ENCODE data around the gene OR5AC2.

Gene OR5AC2

GRCh38 chr3:98070840-98071239, 16.1 kb upstream of the OR5AC2 start:
- H3K4me3 ChIP-seq (ENCODE audit: low read depth in 1 of 2, low read length in 2 of 2): no peak overlapping the region

DNA sequence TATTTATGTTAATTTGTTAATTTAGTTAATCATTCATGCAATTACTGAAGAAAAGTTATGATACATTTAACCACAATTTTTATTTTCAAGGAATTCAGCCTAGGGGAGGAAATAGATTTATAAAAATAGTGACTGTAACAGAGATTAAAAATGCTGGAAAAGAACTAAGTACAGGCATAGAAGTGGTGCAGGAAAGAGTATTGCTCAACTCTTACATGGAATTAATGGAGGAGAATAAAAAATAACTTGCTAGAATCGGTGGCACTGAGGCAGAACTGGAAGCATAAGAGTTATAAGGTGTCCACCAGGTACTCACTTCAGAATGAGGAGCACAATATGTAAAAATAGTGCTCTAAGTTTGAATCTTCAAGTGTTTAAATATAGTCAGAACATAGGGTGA, 13.5 kb upstream of the OR5AC2 start:
- Histone ChIP-seq H3K27me3 (ENCODE audit: control insufficient read depth in 1 of 2, insufficient read depth in 2 of 2, low read length in 2 of 2) (no peaks in the 10 kb centered on the region), H3K9ac (ENCODE audit: low read length) (no peak overlapping the region)

More at GRCh38 chr3:98070840-98071239, 16.1 kb upstream of the OR5AC2 start:
- Histone ChIP-seq H3K27me3 (ENCODE audit: control insufficient read depth in 1 of 2, insufficient read depth in 2 of 2, low read length in 2 of 2) (no peaks in the 10 kb centered on the region), H3K9me3 (ENCODE audit: low read length) (no peaks in the 10 kb centered on the region), H3K4me1 (ENCODE audit: insufficient read depth, low read length) (no peaks in the 10 kb centered on the region), H3K36me3 (ENCODE audit: insufficient read depth, low read length) (no peaks in the 10 kb centered on the region), H3K27ac (ENCODE audit: low read depth, low read length) (no peak overlapping the region), H3K9ac (ENCODE audit: low read length) (no peak overlapping the region)

DNA sequence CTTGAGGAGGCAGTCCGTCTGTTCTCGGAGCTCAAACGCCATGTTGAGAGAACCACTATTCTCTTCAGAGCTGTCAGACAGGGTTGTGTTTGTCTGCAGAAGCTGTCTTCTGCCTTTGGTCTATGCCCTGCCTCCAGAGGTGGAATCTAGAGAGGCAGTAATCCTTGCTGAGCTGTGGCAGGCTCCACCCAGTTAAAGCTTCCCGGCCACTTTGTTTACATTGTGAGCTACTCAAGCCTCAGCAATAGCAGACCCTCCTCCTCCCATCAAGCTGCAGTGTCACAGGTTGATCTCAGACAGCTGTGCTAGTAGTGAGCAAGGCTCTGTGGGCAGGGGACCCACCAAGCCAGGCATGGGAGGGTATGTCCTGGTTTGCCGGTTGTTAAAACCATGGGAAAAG, 8.9 kb downstream of the OR5AC2 start:
- Histone ChIP-seq H3K27ac (ENCODE audit: low read depth, low read length) (no peak overlapping the region), H3K9me3 (ENCODE audit: low read length) (no peaks in the 10 kb centered on the region), H3K36me3 (ENCODE audit: insufficient read depth, low read length) (no peaks in the 10 kb centered on the region), H3K4me1 (ENCODE audit: insufficient read depth, low read length) (no peaks in the 10 kb centered on the region), H3K27me3 (ENCODE audit: control insufficient read depth in 1 of 2, insufficient read depth in 2 of 2, low read length in 2 of 2) (no peaks in the 10 kb centered on the region), H3K9ac (ENCODE audit: low read length) (no peak overlapping the region), H3K4me3 (ENCODE audit: low read depth in 1 of 2, low read length in 2 of 2) (no peak overlapping the region)

More for the DNA sequence above, 13.5 kb upstream of the OR5AC2 start:
- Histone ChIP-seq H3K36me3 (ENCODE audit: insufficient read depth, low read length) (no peaks in the 10 kb centered on the region), H3K4me1 (ENCODE audit: insufficient read depth, low read length) (no peaks in the 10 kb centered on the region), H3K9me3 (ENCODE audit: low read length) (no peaks in the 10 kb centered on the region), H3K4me3 (ENCODE audit: low read depth in 1 of 2, low read length in 2 of 2) (no peak overlapping the region), H3K27ac (ENCODE audit: low read depth, low read length) (no peak overlapping the region)

- Histone ChIP-seq H3K36me3 (ENCODE audit: insufficient read depth, low read length) (no peaks in the 10 kb centered on the region), H3K27ac (ENCODE audit: low read depth, low read length) (no peak overlapping the region), H3K4me3 (ENCODE audit: low read depth in 1 of 2, low read length in 2 of 2) (no peak overlapping the region), H3K9ac (ENCODE audit: low read length) (no peak overlapping the region), H3K4me1 (ENCODE audit: insufficient read depth, low read length) (no peaks in the 10 kb centered on the region), H3K9me3 (ENCODE audit: low read length) (no peaks in the 10 kb centered on the region), H3K27me3 (ENCODE audit: control insufficient read depth in 1 of 2, insufficient read depth in 2 of 2, low read length in 2 of 2) (no peaks in the 10 kb centered on the region)
These were observed 12.9 kb downstream of the OR5AC2 start for GRCh38 chr3:98099848-98100247.

DNA sequence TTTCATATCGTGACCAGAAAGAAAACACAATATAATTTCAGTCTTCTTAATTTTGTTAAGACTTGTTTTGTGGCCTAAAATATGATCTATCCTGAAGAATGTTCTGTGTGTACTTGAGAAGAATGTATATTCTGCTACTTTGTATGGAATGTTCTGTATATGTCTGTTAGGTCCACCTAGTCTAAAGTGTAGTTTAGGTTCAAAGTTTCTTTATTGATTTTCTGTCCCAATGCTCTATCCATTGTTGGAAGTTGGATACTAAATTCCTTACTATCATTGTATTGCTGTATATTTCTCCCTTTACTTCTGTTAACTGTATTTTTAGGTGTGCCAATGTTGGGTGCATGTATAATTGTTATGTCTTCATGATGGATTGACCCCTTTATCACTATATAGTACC, 21.2 kb downstream of the OR5AC2 start:
- Histone ChIP-seq H3K27ac (ENCODE audit: low read depth, low read length) (no peak overlapping the region), H3K9ac (ENCODE audit: low read length) (no peak overlapping the region), H3K27me3 (ENCODE audit: control insufficient read depth in 1 of 2, insufficient read depth in 2 of 2, low read length in 2 of 2) (no peaks in the 10 kb centered on the region), H3K9me3 (ENCODE audit: low read length) (no peaks in the 10 kb centered on the region), H3K4me3 (ENCODE audit: low read depth in 1 of 2, low read length in 2 of 2) (no peak overlapping the region), H3K36me3 (ENCODE audit: insufficient read depth, low read length) (no peaks in the 10 kb centered on the region), H3K4me1 (ENCODE audit: insufficient read depth, low read length) (no peaks in the 10 kb centered on the region)

- no peak overlapping the region for H3K4me3 ChIP-seq (ENCODE audit: low read depth in 1 of 2, low read length in 2 of 2)
- H3K9ac ChIP-seq (ENCODE audit: low read length): no peak overlapping the region
- H3K4me1 ChIP-seq (ENCODE audit: insufficient read depth, low read length): no peaks in the 10 kb centered on the region
- no peak overlapping the region for H3K27ac ChIP-seq (ENCODE audit: low read depth, low read length)
- no peaks in the 10 kb centered on the region for H3K9me3 ChIP-seq (ENCODE audit: low read length)
- no peaks in the 10 kb centered on the region for H3K36me3 ChIP-seq (ENCODE audit: insufficient read depth, low read length)
- H3K27me3 ChIP-seq (ENCODE audit: control insufficient read depth in 1 of 2, insufficient read depth in 2 of 2, low read length in 2 of 2): no peaks in the 10 kb centered on the region
These were observed 23.0 kb downstream of the OR5AC2 start for GRCh38 chr3:98109807-98110549.

DNA sequence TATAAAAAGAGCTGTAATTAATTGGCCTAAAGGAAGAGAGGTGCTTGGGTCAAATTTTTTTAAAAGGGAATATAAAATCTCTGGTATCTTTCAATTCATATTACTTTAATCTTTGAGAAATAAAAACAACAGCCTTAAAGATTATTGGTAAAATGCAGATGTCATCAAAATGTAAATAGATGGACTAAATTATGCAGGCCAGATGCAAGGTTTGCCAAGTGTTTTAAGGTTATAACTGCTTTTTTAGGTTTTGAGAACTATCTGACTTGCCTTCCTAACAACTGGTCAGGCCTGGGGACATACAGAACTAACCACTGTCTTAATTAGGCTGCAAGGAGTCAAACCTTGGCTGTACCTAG, 23.6 kb downstream of the OR5AC2 start:
- Histone ChIP-seq H3K27ac (ENCODE audit: low read depth, low read length) (no peak overlapping the region), H3K4me1 (ENCODE audit: insufficient read depth, low read length) (no peaks in the 10 kb centered on the region), H3K9ac (ENCODE audit: low read length) (no peak overlapping the region), H3K4me3 (ENCODE audit: low read depth in 1 of 2, low read length in 2 of 2) (no peak overlapping the region), H3K36me3 (ENCODE audit: insufficient read depth, low read length) (no peaks in the 10 kb centered on the region), H3K27me3 (ENCODE audit: control insufficient read depth in 1 of 2, insufficient read depth in 2 of 2, low read length in 2 of 2) (no peaks in the 10 kb centered on the region), H3K9me3 (ENCODE audit: low read length) (no peaks in the 10 kb centered on the region)

DNA sequence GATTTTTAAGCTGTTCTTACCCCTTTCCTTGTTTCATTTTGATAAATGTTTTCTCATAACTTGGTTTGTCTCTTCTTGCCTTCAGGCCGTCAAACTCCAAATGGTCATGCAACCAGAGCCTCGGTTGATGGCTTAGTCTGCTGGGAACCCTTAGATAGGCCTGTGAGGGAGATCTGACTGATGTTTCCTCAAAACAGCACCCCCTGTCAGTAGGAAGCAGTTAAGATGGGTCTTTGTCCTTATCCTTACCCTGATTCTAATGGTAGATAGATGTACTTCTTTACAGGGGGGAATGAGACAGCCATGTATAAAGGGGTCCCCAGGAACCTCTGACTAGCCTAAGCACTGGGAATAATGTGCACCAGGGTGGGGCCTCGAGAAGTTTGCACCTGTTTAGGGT, 27.3 kb downstream of the OR5AC2 start:
- H3K36me3 ChIP-seq (ENCODE audit: insufficient read depth, low read length): no peaks in the 10 kb centered on the region
- no peaks in the 10 kb centered on the region for H3K4me1 ChIP-seq (ENCODE audit: insufficient read depth, low read length)
- H3K9ac ChIP-seq (ENCODE audit: low read length): no peak overlapping the region
- no peaks in the 10 kb centered on the region for H3K9me3 ChIP-seq (ENCODE audit: low read length)
- H3K27me3 ChIP-seq (ENCODE audit: control insufficient read depth in 1 of 2, insufficient read depth in 2 of 2, low read length in 2 of 2): no peaks in the 10 kb centered on the region
- H3K27ac ChIP-seq (ENCODE audit: low read depth, low read length): no peak overlapping the region
- no peak overlapping the region for H3K4me3 ChIP-seq (ENCODE audit: low read depth in 1 of 2, low read length in 2 of 2)

GRCh38 chr3:98115717-98116116, 28.7 kb downstream of the OR5AC2 start:
- Histone ChIP-seq H3K9me3 (ENCODE audit: low read length) (no peaks in the 10 kb centered on the region), H3K4me3 (ENCODE audit: low read depth in 1 of 2, low read length in 2 of 2) (no peak overlapping the region), H3K9ac (ENCODE audit: low read length) (no peak overlapping the region), H3K27ac (ENCODE audit: low read depth, low read length) (no peak overlapping the region), H3K27me3 (ENCODE audit: control insufficient read depth in 1 of 2, insufficient read depth in 2 of 2, low read length in 2 of 2) (no peaks in the 10 kb centered on the region), H3K36me3 (ENCODE audit: insufficient read depth, low read length) (no peaks in the 10 kb centered on the region), H3K4me1 (ENCODE audit: insufficient read depth, low read length) (no peaks in the 10 kb centered on the region)

- Histone ChIP-seq H3K27ac (ENCODE audit: low read depth, low read length) (no peak within 1 kb of the TSS), H3K9ac (ENCODE audit: low read length) (no peak within 1 kb of the TSS), H3K4me1 (ENCODE audit: insufficient read depth, low read length) (no peaks in the 10 kb centered on the region), H3K4me3 (ENCODE audit: low read depth in 1 of 2, low read length in 2 of 2) (no peak within 1 kb of the TSS), H3K36me3 (ENCODE audit: insufficient read depth, low read length) (no peaks in the 10 kb centered on the region), H3K27me3 (ENCODE audit: control insufficient read depth in 1 of 2, insufficient read depth in 2 of 2, low read length in 2 of 2) (no peaks in the 10 kb centered on the region), H3K9me3 (ENCODE audit: low read length) (no peaks in the 10 kb centered on the region)
These were observed 43.4 kb downstream of the OR5AC2 start, which contains the start of gene OR5H1 for GRCh38 chr3:98130421-98130820. TSS of gene OR5H1 (plus strand) at chr3:98130721. CDS start at chr3:98132698, 1,977 bp downstream.

DNA sequence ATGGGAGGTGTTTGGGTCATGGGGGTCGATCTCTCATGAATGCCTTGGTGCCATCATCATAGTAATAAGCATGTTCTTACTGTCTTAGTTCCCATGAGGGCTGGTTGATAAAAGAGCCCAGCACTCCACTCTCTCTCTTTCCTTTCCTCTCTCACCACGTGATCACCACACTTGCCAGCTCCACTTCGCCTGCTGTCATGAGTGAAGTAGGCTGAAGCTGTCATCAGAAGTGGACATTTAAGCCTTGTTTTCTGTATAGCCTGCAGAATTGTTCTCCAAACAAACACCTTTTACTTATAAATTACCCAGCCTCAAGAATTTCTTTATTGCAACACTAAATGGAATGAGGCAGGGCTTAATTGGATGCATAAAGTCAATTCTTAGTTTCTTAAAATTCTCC, 49.7 kb downstream of the OR5AC2 start:
- Histone ChIP-seq H3K27ac (ENCODE audit: low read depth, low read length) (no peak overlapping the region), H3K4me1 (ENCODE audit: insufficient read depth, low read length) (no peaks in the 10 kb centered on the region), H3K27me3 (ENCODE audit: control insufficient read depth in 1 of 2, insufficient read depth in 2 of 2, low read length in 2 of 2) (no peaks in the 10 kb centered on the region), H3K36me3 (ENCODE audit: insufficient read depth, low read length) (no peaks in the 10 kb centered on the region), H3K9ac (ENCODE audit: low read length) (no peak overlapping the region), H3K9me3 (ENCODE audit: low read length) (no peaks in the 10 kb centered on the region), H3K4me3 (ENCODE audit: low read depth in 1 of 2, low read length in 2 of 2) (no peak overlapping the region)
